DMS 273 treated with DMSO at 0.1 percent for 48 hours (cell line): ENCODE results near the gene FKBP9.
"Not testable (repeated sequence)": the region's sequence is repeated elsewhere in the genome, so short reads cannot be mapped to it uniquely, and the experiment has no call there.

Experiments
- DNase-seq: peaks from one replicate; lab custom pipeline; 2025; lab: John Stamatoyannopoulos, UW

The FKBP9 gene

GRCh38 chr7:32957326-32958045 lies at the start of gene FKBP9:
Gene FKBP9, plus strand, starts transcription at chr7:32957440. Its CDS starts 134 bp downstream, at chr7:32957574.
- DNase-seq, result peak; percentile 46

- DNase-seq, result no peak
Measured at GRCh38 chr7:32910195-32910594, 47.0 kb upstream of the FKBP9 start.

GRCh38 chr7:32914184-32914583 lies 43.1 kb upstream of the FKBP9 start:
- no peak for DNase-seq

GRCh38 chr7:32915041-32915536 lies 42.2 kb upstream of the FKBP9 start:
- no peak for DNase-seq

- DNase-seq, result peak; percentile 24
Measured at GRCh38 chr7:32916006-32916405, 41.2 kb upstream of the FKBP9 start.

GRCh38 chr7:32916994-32917393 lies 40.2 kb upstream of the FKBP9 start:
- not testable (repeated sequence) for DNase-seq

- DNase-seq, result no peak
Measured at GRCh38 chr7:32921896-32922295, 35.3 kb upstream of the FKBP9 start.

- no peak for DNase-seq
Measured at GRCh38 chr7:32928785-32929298, 28.4 kb upstream of the FKBP9 start.

GRCh38 chr7:32929430-32930143 lies 27.7 kb upstream of the FKBP9 start:
- no peak for DNase-seq

- DNase-seq, result no peak
Measured at GRCh38 chr7:32930378-32930777, 26.9 kb upstream of the FKBP9 start.

- no peak for DNase-seq
Measured at GRCh38 chr7:32935558-32935957, 21.7 kb upstream of the FKBP9 start.

GRCh38 chr7:32936689-32937088 lies 20.6 kb upstream of the FKBP9 start:
- no peak for DNase-seq

GRCh38 chr7:32937344-32938174 lies 19.7 kb upstream of the FKBP9 start:
- DNase-seq, result peak; percentile 65

- DNase-seq, result no peak
Measured at GRCh38 chr7:32941181-32941580, 16.1 kb upstream of the FKBP9 start.

- DNase-seq, result no peak
Measured at GRCh38 chr7:32941681-32942414, 15.4 kb upstream of the FKBP9 start.

- DNase-seq, result peak; percentile 53
Measured at GRCh38 chr7:32942415-32943251, 14.6 kb upstream of the FKBP9 start.

GRCh38 chr7:32943252-32944030 lies 13.8 kb upstream of the FKBP9 start:
- no peak for DNase-seq

- DNase-seq, result no peak
Measured at GRCh38 chr7:32947420-32947983, 9.7 kb upstream of the FKBP9 start.

- DNase-seq, result no peak
Measured at GRCh38 chr7:32948202-32948601, 9.0 kb upstream of the FKBP9 start.
